GM21367 (cell line): ENCODE data around the gene PXDN.

Source experiments
- ATAC-seq: cut with Tn5 transposase; IDR thresholded peaks from one replicate; pipeline ENCODE4 v1.9.1; 2021; ENCODE audit not compliant: unreplicated experiment

Gene PXDN

GRCh38 chr2:1654696-1655374 is 89.5 kb downstream of the PXDN start:
- ATAC-seq, result no peak

- ATAC-seq, result no peak
These were observed 90.2 kb downstream of the PXDN start for GRCh38 chr2:1653956-1654695.

DNA sequence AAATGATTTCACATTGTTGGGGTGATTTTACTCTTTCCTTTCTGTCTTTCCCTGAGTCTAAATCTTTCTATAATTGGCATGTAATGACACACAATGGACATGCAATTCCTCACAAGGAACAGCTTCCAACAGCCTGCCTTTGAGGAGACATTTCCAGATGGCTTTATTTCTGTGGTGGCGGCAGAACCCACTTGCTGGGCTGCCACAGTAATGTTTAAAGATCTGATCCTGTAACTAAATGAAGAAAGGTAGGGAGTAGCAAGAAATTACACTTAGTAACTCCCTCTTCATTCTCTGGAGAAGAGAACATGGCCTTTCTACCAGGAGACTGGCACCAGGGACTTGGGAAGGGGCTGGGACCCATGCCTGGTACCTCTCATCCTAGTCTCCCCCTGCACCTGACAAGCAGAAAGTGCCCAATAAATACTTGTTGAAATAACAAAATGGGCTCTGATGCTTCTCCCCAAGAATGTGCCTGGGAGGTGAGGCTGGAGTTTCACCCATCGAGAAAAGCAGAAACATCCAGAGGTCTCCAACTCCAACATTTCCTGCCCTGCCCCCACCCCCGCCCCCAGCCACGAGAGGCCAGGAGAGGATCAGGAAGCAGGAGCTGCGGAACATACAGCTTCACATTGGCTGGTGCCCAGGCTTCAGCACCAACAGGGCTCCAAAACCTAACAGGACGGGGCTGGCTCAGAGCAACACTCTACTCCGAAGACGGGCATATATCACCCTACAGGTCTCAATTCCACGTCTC is 92.1 kb downstream of the PXDN start:
- no peak for ATAC-seq

DNA sequence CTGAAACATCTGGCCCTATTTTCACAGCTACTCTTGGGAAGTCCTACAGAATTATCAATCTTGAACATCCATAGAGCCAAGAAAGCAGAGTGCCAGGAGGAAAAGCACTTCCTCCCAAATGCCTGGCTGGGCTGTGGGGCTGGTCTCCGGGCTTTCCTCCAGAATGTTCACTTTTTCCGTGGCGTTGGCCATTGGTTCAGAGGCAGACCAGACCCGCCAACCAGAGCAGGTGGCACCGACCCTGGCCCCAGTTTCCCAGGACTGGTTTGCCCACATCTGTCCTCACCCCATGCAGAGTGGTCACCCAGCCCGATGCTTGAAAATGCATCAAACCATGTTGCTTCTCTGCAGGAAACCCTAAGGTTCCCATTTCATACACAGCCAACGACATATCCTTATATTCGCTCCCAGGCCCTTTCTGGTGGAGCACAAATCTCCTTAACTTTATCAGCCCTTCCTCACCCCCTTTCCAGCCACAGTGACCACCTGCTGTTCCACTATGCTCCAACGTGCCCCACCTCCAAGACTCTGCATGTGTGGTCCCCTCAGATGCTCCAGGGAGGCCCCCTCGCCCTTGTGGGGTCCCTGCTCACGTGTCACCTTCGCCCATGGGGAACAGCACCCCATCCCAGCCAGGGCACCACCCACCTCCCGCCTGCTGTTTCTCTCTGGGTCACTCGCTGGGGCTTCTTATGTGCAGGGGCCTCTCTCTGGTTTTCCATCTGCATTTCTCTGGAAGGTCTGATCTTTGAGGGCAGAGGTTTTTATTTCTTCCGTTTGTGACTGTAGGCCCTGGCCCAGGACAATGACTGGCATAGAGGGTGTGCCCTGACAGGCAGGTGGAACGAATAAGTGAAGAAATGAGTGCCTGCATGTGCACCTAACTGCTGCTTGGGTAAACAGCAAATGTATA is 92.9 kb downstream of the PXDN start:
- no peak for ATAC-seq

DNA sequence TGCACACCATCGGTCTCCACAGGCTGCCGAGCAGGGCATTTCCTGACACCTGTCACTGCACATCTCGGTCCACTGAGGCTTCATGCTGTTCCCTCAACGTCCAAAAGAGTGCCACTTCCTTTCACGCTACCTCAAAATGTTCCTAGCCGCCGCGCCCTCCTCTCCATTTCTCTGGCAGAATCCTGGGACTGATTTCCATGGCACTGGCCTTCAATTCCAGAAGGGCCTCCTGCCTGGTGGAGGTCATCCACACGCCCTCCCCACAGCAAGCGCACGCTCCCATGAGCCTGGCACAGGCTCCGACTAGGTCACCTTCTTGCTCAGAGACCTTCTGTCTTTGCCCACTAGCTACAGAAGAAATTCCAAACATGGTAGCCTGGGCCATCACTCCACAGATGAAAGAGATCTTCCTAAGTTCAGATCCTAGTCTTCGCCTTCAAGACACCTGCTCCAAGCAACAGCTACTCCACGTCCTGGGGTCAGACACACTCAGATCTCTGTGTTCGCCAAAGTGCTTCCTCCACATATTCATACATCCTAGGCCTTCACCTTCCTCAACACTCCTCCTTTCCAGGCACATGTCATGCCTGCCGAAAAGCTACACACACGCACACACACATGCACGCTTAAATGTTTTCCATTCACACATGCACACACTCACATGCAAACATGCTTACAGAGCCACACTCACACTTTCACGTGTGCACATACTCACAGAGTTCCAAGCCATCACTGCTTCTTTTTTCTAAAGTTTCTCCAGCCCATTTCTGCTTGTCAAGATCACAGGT is 94.0 kb downstream of the PXDN start:
- no peak for ATAC-seq

DNA sequence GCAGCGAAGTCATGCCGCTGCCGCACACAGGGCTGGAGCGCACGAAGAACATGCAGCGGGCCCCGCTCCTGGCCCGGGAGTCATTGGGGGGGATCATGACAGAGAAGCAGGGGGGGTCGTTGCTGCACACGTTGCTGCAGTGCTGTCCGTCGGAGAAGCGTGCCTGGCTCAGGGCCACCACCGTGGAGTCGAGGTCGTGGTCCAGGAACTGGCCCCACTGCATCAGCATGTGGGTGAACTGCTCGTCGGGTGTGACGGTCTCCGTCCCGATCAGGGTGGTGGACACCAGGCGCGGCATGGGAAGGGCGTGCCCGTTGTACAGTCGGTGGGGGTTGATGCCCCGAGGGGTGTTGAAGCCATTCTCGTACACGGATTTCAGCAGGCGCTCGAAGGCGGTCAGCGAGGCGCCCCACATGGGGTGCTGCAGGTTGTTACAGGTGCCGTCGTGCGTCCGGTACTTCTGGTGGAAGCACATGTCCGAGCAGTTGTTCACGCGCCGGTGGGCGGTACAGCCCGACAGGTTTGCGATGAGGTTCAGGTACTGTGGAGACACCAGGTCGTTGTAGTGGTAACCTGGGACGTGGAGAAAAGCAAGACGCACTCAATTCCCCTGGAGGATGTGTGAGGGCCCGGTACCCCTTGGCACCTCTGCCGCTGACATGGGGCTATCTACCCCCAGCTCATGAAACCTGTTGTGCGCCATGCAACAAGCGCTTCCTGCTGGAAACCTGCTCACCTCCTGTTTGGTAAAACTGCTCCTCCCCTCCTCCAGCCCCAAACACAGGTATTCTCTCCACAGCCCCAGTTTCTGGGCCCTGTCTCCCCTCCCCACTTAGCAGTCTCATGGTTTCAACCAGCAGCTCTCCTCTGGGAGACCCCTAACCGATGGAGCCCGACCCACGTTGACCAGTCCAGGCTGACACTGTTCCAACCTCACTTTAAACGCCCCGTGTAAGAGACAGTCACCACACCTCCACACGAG is 94.9 kb downstream of the PXDN start:
- ATAC-seq, result no peak

DNA sequence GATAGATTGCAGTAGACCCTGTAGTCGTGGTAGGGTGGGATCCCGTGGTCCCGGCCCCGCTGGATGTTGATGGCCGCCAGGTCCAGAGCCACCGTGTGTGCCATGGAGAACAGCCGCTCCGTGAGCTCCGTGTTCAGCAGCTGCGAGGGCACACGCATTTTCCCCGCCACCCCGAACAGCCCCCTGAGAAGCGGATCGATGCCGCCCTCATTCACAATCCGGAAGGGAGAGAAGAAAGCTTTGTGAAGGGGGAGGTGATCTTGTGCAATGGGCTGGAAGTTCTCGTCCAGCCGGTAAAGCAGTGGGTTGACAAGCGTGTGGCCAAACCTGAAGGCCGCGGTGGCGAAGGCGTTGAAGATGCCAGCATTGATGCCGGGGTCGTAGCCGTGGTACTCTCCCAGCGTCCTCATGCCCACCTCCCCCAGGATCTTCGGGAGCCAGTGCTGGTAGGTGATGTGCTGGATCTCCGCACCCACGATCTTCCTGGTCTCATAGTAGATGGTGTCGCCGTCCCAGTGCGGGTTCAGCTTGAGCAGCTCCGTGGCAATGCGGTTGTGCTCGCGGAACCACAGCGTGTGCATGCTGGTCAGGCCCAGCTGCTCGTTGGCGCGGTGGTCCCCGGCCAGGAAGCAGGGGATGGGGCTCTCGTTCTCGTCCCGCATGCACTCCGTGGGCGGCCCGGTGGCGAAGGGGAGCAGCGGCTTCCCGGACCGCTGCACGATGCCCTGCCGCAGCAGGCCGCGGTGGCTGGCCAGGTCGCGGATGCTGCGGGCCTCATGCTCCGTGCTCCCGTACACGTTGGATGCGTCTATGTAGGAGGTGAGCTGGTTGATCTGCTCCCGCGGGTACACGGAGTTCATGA is 95.8 kb downstream of the PXDN start:
- no peak for ATAC-seq

GRCh38 chr2:1647417-1648240 is 96.7 kb downstream of the PXDN start:
- ATAC-seq, result no peak

DNA sequence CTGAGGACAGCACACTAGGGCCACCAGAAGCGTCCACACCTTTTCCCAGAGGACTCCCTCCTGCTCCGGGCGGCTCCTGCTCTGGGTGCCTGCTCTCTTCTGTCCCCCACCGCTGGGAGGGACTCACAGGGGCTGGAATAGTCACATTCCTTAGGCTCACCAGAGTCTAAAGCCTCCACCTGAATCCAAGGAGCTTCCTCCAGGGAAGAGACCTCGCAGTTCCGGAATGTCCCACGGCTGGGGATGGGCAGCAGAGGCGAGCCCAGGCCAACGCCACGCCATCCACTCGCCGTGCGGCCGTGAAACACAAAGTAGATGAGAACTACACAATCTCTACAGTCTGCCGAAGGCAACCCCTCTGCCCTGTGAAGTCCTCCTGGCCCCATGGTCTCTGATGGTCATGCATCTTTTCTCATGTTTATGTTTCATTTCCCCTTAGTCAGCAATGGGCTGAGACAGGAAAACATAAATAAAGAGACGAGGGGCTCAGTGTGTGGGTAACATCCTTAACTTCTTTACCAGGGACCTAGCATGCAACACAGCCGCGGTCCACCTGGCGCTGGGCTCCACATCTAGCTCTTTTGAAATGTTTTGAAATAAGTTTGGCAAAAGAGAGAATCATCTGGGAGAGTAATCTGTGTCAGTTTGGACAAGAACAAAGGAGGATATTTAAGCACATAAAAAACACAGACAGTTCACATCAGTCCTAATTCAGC is 98.4 kb downstream of the PXDN start:
- no peak for ATAC-seq

DNA sequence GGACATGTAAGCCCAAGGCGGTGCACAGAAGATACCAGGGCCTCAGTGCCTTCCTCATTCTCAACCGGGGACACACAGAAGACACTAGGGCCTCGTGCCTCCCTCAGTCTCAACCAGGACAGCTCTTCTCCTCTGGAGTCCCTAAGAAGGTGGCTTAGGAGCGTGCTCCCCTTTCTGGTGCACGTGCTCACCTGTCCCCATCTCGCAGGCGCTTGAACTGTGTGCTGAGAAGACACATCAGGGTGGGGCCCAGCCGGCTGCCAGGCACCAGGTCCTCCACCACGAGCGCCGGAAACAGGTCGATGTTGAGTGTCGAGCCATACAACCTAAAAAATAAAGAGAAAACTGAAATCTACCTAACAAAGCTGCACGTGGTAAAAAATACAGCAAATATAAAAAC is 99.9 kb downstream of the PXDN start:
- ATAC-seq, result no peak

DNA sequence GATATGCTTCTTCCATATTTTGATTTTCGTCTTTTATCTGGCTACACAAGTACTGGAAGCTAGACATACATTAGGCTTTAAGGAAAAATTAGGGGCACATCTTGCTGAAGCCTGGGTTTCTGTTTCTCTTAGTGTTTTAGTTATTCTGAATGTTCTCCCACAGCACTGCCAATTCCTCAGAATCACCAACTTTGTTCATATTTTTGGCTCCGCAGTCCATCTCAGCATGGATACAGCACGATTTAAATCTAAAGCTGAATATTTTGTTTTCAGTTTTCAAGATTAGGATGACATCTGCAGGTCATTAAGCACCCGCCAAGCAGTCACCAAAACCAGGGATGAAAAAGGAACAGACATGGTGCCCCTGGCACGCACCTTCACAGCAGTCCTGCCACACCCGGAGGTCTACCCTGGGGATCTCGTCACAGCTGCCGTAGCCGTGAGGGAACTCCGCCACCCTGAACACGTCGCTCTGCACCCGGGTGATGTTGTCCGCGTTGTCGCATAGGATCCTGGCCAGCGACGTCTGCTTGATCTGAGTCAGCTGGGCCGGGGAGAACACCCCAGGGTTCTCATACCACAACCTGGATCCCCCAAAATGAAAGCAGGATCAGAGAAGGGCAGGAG is 101.2 kb downstream of the PXDN start:
- ATAC-seq, result no peak

GRCh38 chr2:1642066-1642861 is 102.1 kb downstream of the PXDN start:
- no peak for ATAC-seq

DNA sequence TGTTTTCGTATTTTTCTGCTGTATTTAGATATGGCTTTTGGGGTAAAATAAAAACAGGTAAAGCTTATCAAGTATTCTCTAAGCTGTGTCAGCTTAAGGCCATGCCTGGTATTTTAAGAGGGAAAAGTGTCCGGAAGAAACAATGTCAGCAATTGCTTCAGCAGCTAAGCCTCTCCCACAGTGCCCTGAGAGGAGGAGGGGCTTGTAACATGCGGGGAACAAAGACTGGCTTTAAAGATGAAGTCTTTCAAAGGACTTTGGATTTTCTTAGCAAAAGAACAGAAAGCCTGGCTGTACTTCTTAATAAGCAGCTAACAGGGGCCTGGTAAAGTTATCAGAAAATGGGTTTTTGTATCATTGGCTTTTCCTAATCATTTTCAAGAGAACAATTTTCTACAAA is 102.8 kb downstream of the PXDN start:
- ATAC-seq, result no peak

GRCh38 chr2:1640301-1641135 is 103.8 kb downstream of the PXDN start:
- ATAC-seq, result no peak
